Measurements from ENCODE around the gene YLPM1.

GRCh38 chr14:74771399-74771798 lies 8.3 kb downstream of the YLPM1 start:
- TF ChIP-seq CTCF (IDR thresholded peaks at IDR 0.05): no peak
- no peak for TF ChIP-seq POLR2A (IDR thresholded peaks at IDR 0.05)

All from body of pancreas (tissue), 4 donors.